Adrenal gland (tissue), 12 donors: ENCODE data around the gene KCNJ6. TPM values are rescaled to one million over a fixed set of nuclear protein-coding genes. Genes with fewer than 3 reads are reported as not detected.

Source experiments
- DNase-seq, 7 donors: peaks; one replicate each; pipeline ENCODE4 v3.0.0-alpha.2; 2019 to 2020
- H3K27ac ChIP-seq, 5 donors: fragments of 200-600 bp; sonication (generic) in 4 of 5; 1 replicate in 3 of 5; 2 replicates in 2 of 5; pipeline versions ENCODE4 v1.5.1 to v1.8.0; 2016 to 2020; ENCODE audit warnings: mild to moderate bottlenecking in 1 of 5
- H3K27me3 ChIP-seq: fragments of 200-600 bp; 2 replicates; pipeline ENCODE4 v1.8.0; 2021
- H3K36me3 ChIP-seq, 2 donors: fragments of 200-600 bp; replicated peaks in 1 of 2; 1 replicate in 1 of 2; 2 replicates in 1 of 2; pipeline versions ENCODE4 v1.5.1 to v1.8.0; 2018 to 2022
- H3K4me1 ChIP-seq, 2 donors: fragments of 200-600 bp; replicated peaks in 1 of 2; 1 replicate in 1 of 2; 2 replicates in 1 of 2; pipeline versions ENCODE4 v1.5.1 to v1.8.0; 2018 to 2021
- H3K4me3 ChIP-seq, 4 donors: fragments of 200-600 bp; sonication (generic) in 3 of 4; one replicate each; pipeline ENCODE4 v1.5.1; 2016 to 2018
- H3K9me3 ChIP-seq, 3 donors: fragments of 200-600 bp; sonication (generic) in 1 of 3; replicated peaks in 1 of 3; 1 replicate in 2 of 3; 2 replicates in 1 of 3; pipeline versions ENCODE4 v1.5.1 to v1.8.0; 2016 to 2021
- CTCF ChIP-seq, 6 experiments: fragments of 450-650 bp in 4 of 6; fragments of 200-600 bp in 2 of 6; sonication (generic) in 1 of 6; IDR thresholded peaks; 1 replicate in 5 of 6; 2 replicates in 1 of 6; pipeline versions ENCODE4 v1.5.1 to v1.8.0; 2016 to 2021; ENCODE audit warnings: antibody characterized with exemption in 6 of 6, mild to moderate bottlenecking in 2 of 6, moderate library complexity in 1 of 6
- POLR2A ChIP-seq, 2 donors: fragments of 450-650 bp; IDR thresholded peaks; one replicate each; pipeline ENCODE4 v1.6.1; 2017; ENCODE audit warnings: antibody characterized with exemption in 2 of 2, mild to moderate bottlenecking in 2 of 2, moderate library complexity in 1 of 2
- WGBS, 4 donors: extraction: QIAGEN DNeasy Blood & Tissue Kit in 2 of 4; methylation state at CpG; one replicate each; pipeline versions ENCODE4 v1.1.5 to v1.1.7; 2013 to 2017; 5-methylcytosine and 5-hydroxymethylcytosine counted together
- intact Hi-C, 2 donors: fragments of 100-400 bp; cut with DNase I; formaldehyde crosslinking; loops; one replicate each; pipeline versions ENCODE4 v1.14.1 to v1.15.0; 2022 to 2023
- polyA plus RNA-seq, 3 donors: library from polyadenylated mRNA; stranded (reverse); fragments of 200-250 nt in 2 of 3; fragments of 350-450 nt in 1 of 3; fragmentation: Illumina TruSeq in 1 of 3; extraction: RNeasy Lipid Tissue Mini Kit (QIAGEN cat#74804) in 1 of 3; gene quantifications; one replicate each; pipeline ENCODE4 v1.2.3, GENCODE V29; 2013 to 2014
- total RNA-seq, 9 donors: library from RNA; depleted of rRNA in 4 of 9; stranded (reverse); fragments of >200 nt in 4 of 9; fragments of 120-200 nt in 1 of 9; fragmentation: NEBNext Ultra II Directional in 1 of 9; extraction: Animal tissue kit (Norgen Biotek cat#: 25700) in 1 of 9; gene quantifications; one replicate each; pipeline versions ENCODE4 v1.1.0 to v1.2.4, GENCODE V29; 2013 to 2023
- donor health status: healthy with polysubstance abuse.
- donor health status: Bipolar disorder and iron deficiency.
- donor health status: DM: yes; HTN: yes; CAD: no.
- donor health status: DM: no; HTN: no; CAD: no.
- donor health status: DM: no; HTN: no; CAD: no.
- donor health status: DM: yes; HTN: yes; CAD: no.

Gene KCNJ6
- total and polyA plus RNA-seq, 12 donors, result 0.03 to 0.60 (median 0.07) TPM; not detected in 4

GRCh38 chr21:37744551-37744950 lies 171.7 kb downstream of the KCNJ6 start:
- no peak for DNase-seq
- TF ChIP-seq POLR2A (IDR thresholded peaks at IDR 0.05) (no peak), CTCF (IDR thresholded peaks at IDR 0.05) (no peak)
- WGBS, 4 donors, result 68 to 81% (median 72%) methylated on average over 2 of the region's 2 CpGs
- H3K27me3 ChIP-seq, result no peaks in the 10 kb centered on the region
- H3K9me3 ChIP-seq, result no peaks in the 10 kb centered on the region
- no peak overlapping the region for H3K4me3 ChIP-seq
- intact Hi-C loops, result no loop called here
- no peaks in the 10 kb centered on the region for H3K36me3 ChIP-seq
- no peaks in the 10 kb centered on the region for H3K4me1 ChIP-seq
- no peak overlapping the region for H3K27ac ChIP-seq

GRCh38 chr21:37742532-37742931 lies 173.7 kb downstream of the KCNJ6 start:
- Histone ChIP-seq H3K9me3 (no peaks in the 10 kb centered on the region), H3K4me1 (no peaks in the 10 kb centered on the region), H3K27me3 (no peaks in the 10 kb centered on the region), H3K4me3 (no peak overlapping the region), H3K36me3 (no peaks in the 10 kb centered on the region), H3K27ac (no peak overlapping the region)
- intact Hi-C loops, result no loop called here
- TF ChIP-seq CTCF (IDR thresholded peaks at IDR 0.05), result no peak
- WGBS, 4 donors, result 81 to 91% (median 88%) methylated on average over 1 of the region's 1 CpG
- no peak for DNase-seq

- Histone ChIP-seq H3K4me1 (no peaks in the 10 kb centered on the region), H3K4me3 (no peak overlapping the region), H3K27ac (no peak overlapping the region), H3K9me3 (no peaks in the 10 kb centered on the region), H3K27me3 (no peaks in the 10 kb centered on the region), H3K36me3 (no peaks in the 10 kb centered on the region)
- DNase-seq, result no peak
- intact Hi-C loops, result no loop called here
- no peak for TF ChIP-seq CTCF (IDR thresholded peaks at IDR 0.05)
- TF ChIP-seq POLR2A (IDR thresholded peaks at IDR 0.05), result no peak
These were observed 174.1 kb downstream of the KCNJ6 start for GRCh38 chr21:37742115-37742514.

- no peak for DNase-seq
- peaks cover 7% of the 10 kb centered on the region for H3K27me3 ChIP-seq
- intact Hi-C loops, result no loop called here
- H3K36me3 ChIP-seq, result no peaks in the 10 kb centered on the region
- 46 to 63% (median 56%) methylated on average over 2 of the region's 2 CpGs for WGBS, 4 donors
- no peaks in the 10 kb centered on the region for H3K9me3 ChIP-seq
- H3K4me3 ChIP-seq, result no peak overlapping the region
- TF ChIP-seq POLR2A (IDR thresholded peaks at IDR 0.05) (no peak), CTCF (IDR thresholded peaks at IDR 0.05) (no peak)
- no peaks in the 10 kb centered on the region for H3K4me1 ChIP-seq
- H3K27ac ChIP-seq, result no peak overlapping the region
These were observed 178.3 kb downstream of the KCNJ6 start for GRCh38 chr21:37737996-37738395.
